ENCODE data around the gene DLGAP1.

DNA sequence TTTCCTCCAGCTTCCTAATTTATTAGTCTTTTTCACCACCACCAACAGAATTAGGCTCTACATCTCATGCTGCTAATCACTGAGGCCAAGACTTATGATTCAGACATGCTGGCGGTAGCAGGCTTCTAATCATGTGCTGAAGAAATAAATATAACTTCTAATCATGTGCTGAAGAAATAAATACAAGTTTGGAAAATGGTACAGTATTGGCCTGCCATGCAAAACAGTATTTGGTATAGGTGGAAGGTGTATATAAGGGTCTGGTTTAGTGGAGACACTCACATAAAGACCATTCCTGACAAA, 764.4 kb downstream of the DLGAP1 start:
- TF ChIP-seq CTCF (conservative IDR thresholded peaks at IDR 0.05; ENCODE audit: low read depth, low read length), result no peak
- TF ChIP-seq RCOR1 (IDR thresholded peaks at IDR 0.05; ENCODE audit: insufficient replicate concordance, low read length), result no peak
- TF ChIP-seq MXI1 (IDR thresholded peaks at IDR 0.05; ENCODE audit: borderline replicate concordance, low read depth, low read length), result no peak
- no peak for TF ChIP-seq RFX5 (IDR thresholded peaks at IDR 0.05; ENCODE audit: low read depth, low read length)
- no peak for TF ChIP-seq CEBPB (IDR thresholded peaks at IDR 0.05; ENCODE audit: low read depth, low read length)
- TF ChIP-seq POLR2A (IDR thresholded peaks at IDR 0.05; ENCODE audit: low read depth, low read length), result no peak
- no peak for TF ChIP-seq SMC3 (IDR thresholded peaks at IDR 0.05; ENCODE audit: low read depth, low read length)
- TF ChIP-seq CHD1 (IDR thresholded peaks at IDR 0.05; ENCODE audit: low read depth, low read length), result no peak
- no peak for TF ChIP-seq RAD21 (IDR thresholded peaks at IDR 0.05; ENCODE audit: low read length)
- TF ChIP-seq MAZ (IDR thresholded peaks at IDR 0.05; ENCODE audit: borderline replicate concordance, low read depth, low read length), result no peak
